HG02943 (cell line): ENCODE measurements around the gene EHBP1L1.
A peak's percentile ranks its signal among the peaks of the same experiment; 100 is the strongest.

Experiments used
- ATAC-seq: cut with Tn5 transposase; IDR thresholded peaks from one replicate; pipeline ENCODE4 v1.9.1; 2021; ENCODE audit warnings: mild to moderate bottlenecking, low read depth, moderate library complexity; ENCODE audit not compliant: unreplicated experiment

The EHBP1L1 gene

GRCh38 chr11:65575568-65576231 is at the start of gene EHBP1L1:
Gene EHBP1L1, plus strand, starts transcription at chr11:65576053. Its CDS starts 250 bp downstream, at chr11:65576303.
- ATAC-seq, result no peak

GRCh38 chr11:65526744-65527143 is 49.1 kb upstream of the EHBP1L1 start:
- ATAC-seq, result no peak

- ATAC-seq, result no peak
These were observed 47.0 kb upstream of the EHBP1L1 start for GRCh38 chr11:65528819-65529350.

GRCh38 chr11:65529475-65530156 is 46.2 kb upstream of the EHBP1L1 start:
- no peak for ATAC-seq

GRCh38 chr11:65530157-65530496 is 45.7 kb upstream of the EHBP1L1 start:
- no peak for ATAC-seq

GRCh38 chr11:65532388-65533064 is 43.3 kb upstream of the EHBP1L1 start:
- ATAC-seq, result no peak

- no peak for ATAC-seq
These were observed 40.8 kb upstream of the EHBP1L1 start for GRCh38 chr11:65535102-65535501.

- no peak for ATAC-seq
These were observed 39.2 kb upstream of the EHBP1L1 start for GRCh38 chr11:65536412-65537295.

GRCh38 chr11:65537296-65537597 is 38.6 kb upstream of the EHBP1L1 start:
- no peak for ATAC-seq

GRCh38 chr11:65537620-65538231 is 38.1 kb upstream of the EHBP1L1 start:
- no peak for ATAC-seq

GRCh38 chr11:65538232-65538914 is 37.5 kb upstream of the EHBP1L1 start:
- ATAC-seq, result no peak

- no peak for ATAC-seq
These were observed 36.7 kb upstream of the EHBP1L1 start for GRCh38 chr11:65538915-65539743.

- peak; percentile 48 for ATAC-seq
These were observed 36.0 kb upstream of the EHBP1L1 start for GRCh38 chr11:65539744-65540289.

GRCh38 chr11:65540290-65541092 is 35.4 kb upstream of the EHBP1L1 start:
- peak; percentile 63 for ATAC-seq

GRCh38 chr11:65541093-65541982 is 34.5 kb upstream of the EHBP1L1 start:
- ATAC-seq, result no peak

GRCh38 chr11:65542738-65543390 is 33.0 kb upstream of the EHBP1L1 start:
- no peak for ATAC-seq
